SK-N-SH treated with all-trans-retinoic acid at 6 μM for 48 hours (cell line): ENCODE results near the gene GPRC5A.

ENCODE experiments used
- ATAC-seq: fragments of 200-7000 bp; cut with Tn5 transposase; 3 replicates; pipeline ENCODE4 v1.9.1; 2020; ENCODE audit warnings: mild to moderate bottlenecking, moderate library complexity
- ARNTL ChIP-seq: fragments of 450-650 bp; formaldehyde crosslinking; IDR thresholded peaks from 2 replicates; pipeline ENCODE4 v1.5.0; 2020; ENCODE audit warnings: low read depth, mild to moderate bottlenecking, moderate library complexity, borderline replicate concordance
- BACH2 ChIP-seq: fragments of 250-450 bp; sonication (Bioruptor Pico); IDR thresholded peaks from 2 replicates; pipeline ENCODE4 v1.9.0; 2021; ENCODE audit warnings: mild to moderate bottlenecking, borderline replicate concordance
- CREB5 ChIP-seq: fragments of 250-450 bp; sonication (Bioruptor Pico); IDR thresholded peaks from 2 replicates; pipeline ENCODE4 v1.5.1; 2020; ENCODE audit warnings: low read depth, mild to moderate bottlenecking, moderate library complexity
- CSDC2 ChIP-seq: fragments of 250-450 bp; sonication (Bioruptor Pico); IDR thresholded peaks from 2 replicates; pipeline ENCODE4 v1.5.0; 2020; ENCODE audit warnings: mild to moderate bottlenecking, moderate library complexity
- ESRRG ChIP-seq: fragments of 250-450 bp; sonication (Bioruptor Pico); IDR thresholded peaks from 2 replicates; pipeline ENCODE4 v1.6.1; 2021; ENCODE audit warnings: mild to moderate bottlenecking
- ISL1 ChIP-seq: fragments of 250-450 bp; sonication (Bioruptor Pico); IDR thresholded peaks from 2 replicates; pipeline ENCODE4 v2.1.2; 2022; ENCODE audit warnings: mild to moderate bottlenecking, moderate library complexity
- OSR1 ChIP-seq: fragments of 250-450 bp; sonication (Bioruptor Pico); IDR thresholded peaks from 2 replicates; pipeline ENCODE4 v1.8.0; 2022; ENCODE audit warnings: moderate library complexity, mild to moderate bottlenecking, inconsistent platforms
- PATZ1 ChIP-seq: fragments of 250-450 bp; sonication (Bioruptor Pico); IDR thresholded peaks from 2 replicates; pipeline ENCODE4 v1.8.0; 2020; ENCODE audit warnings: mild to moderate bottlenecking, moderate library complexity, borderline replicate concordance
- POU6F1 ChIP-seq: fragments of 250-450 bp; sonication (Bioruptor Pico); IDR thresholded peaks from 2 replicates; pipeline ENCODE4 v1.8.0; 2021; ENCODE audit warnings: low read depth, mild to moderate bottlenecking, moderate library complexity, borderline replicate concordance
- PPARA ChIP-seq: fragments of 250-450 bp; sonication (Bioruptor Pico); IDR thresholded peaks from 2 replicates; pipeline ENCODE4 v1.5.0; 2020; ENCODE audit warnings: mild to moderate bottlenecking, borderline replicate concordance
- RARB ChIP-seq: fragments of 250-450 bp; sonication (Bioruptor Pico); IDR thresholded peaks from 2 replicates; pipeline ENCODE4 v1.8.0; 2021; ENCODE audit warnings: mild to moderate bottlenecking, moderate library complexity
- SNAI2 ChIP-seq: fragments of 250-450 bp; sonication (Bioruptor Pico); IDR thresholded peaks from 2 replicates; pipeline ENCODE4 v1.5.0; 2020; ENCODE audit warnings: mild to moderate bottlenecking, moderate library complexity
- TCF4 ChIP-seq: fragments of 250-450 bp; sonication (Bioruptor Pico); IDR thresholded peaks from 2 replicates; pipeline ENCODE4 v1.8.0; 2021; ENCODE audit warnings: mild to moderate bottlenecking, moderate library complexity, borderline replicate concordance
- TOX ChIP-seq: fragments of 250-450 bp; sonication (Bioruptor Pico); IDR thresholded peaks from 2 replicates; pipeline ENCODE4 v1.8.0; 2021; ENCODE audit warnings: mild to moderate bottlenecking, moderate library complexity, borderline replicate concordance
- TSHZ2 ChIP-seq: fragments of 250-450 bp; sonication (Bioruptor Pico); IDR thresholded peaks from 2 replicates; pipeline ENCODE4 v1.5.0; 2020; ENCODE audit warnings: mild to moderate bottlenecking, moderate library complexity
- ZC3H10 ChIP-seq: fragments of 250-450 bp; sonication (Bioruptor Pico); IDR thresholded peaks from 2 replicates; pipeline ENCODE4 v1.5.1; 2021; ENCODE audit warnings: mild to moderate bottlenecking, moderate library complexity
- ZFP30 ChIP-seq: fragments of 450-650 bp; formaldehyde crosslinking; IDR thresholded peaks from 2 replicates; pipeline ENCODE4 v1.5.0; 2022; ENCODE audit warnings: mild to moderate bottlenecking, moderate library complexity
- ZNF565 ChIP-seq: fragments of 450-650 bp; formaldehyde crosslinking; conservative IDR thresholded peaks from 2 replicates; pipeline ENCODE4 v1.5.0; 2020; ENCODE audit warnings: low read depth, mild to moderate bottlenecking, moderate library complexity
- ZNF70 ChIP-seq: fragments of 450-650 bp; formaldehyde crosslinking; IDR thresholded peaks from 2 replicates; pipeline ENCODE4 v1.5.0; 2020; ENCODE audit warnings: mild to moderate bottlenecking, moderate library complexity
- ZNF8 ChIP-seq: fragments of 450-650 bp; formaldehyde crosslinking; IDR thresholded peaks from 2 replicates; pipeline ENCODE4 v1.5.0; 2020; ENCODE audit warnings: mild to moderate bottlenecking, moderate library complexity

Gene GPRC5A

GRCh38 chr12:12908711-12909110, 17.3 kb downstream of the GPRC5A start:
- no peak for TF ChIP-seq CSDC2 (CRISPR knock-in tag)
- TF ChIP-seq PATZ1 (CRISPR knock-in tag), result no peak
- TF ChIP-seq SNAI2 (CRISPR knock-in tag), result no peak
- TF ChIP-seq ZFP30 (CRISPR knock-in tag), result no peak
- no peak for TF ChIP-seq OSR1 (CRISPR knock-in tag)
- no peak for TF ChIP-seq ZNF70
- TF ChIP-seq BACH2 (CRISPR knock-in tag), result no peak
- no peak for ATAC-seq

- TF ChIP-seq OSR1 (CRISPR knock-in tag) (no peak), BACH2 (CRISPR knock-in tag) (no peak), ARNTL (CRISPR knock-in tag) (no peak), ZNF8 (no peak), POU6F1 (CRISPR knock-in tag) (no peak), CSDC2 (CRISPR knock-in tag) (no peak), ZC3H10 (CRISPR knock-in tag) (no peak), TCF4 (CRISPR knock-in tag) (no peak), ZNF565 (CRISPR knock-in tag) (no peak), SNAI2 (CRISPR knock-in tag) (no peak)
- no peak for ATAC-seq
These were observed 18.0 kb downstream of the GPRC5A start for GRCh38 chr12:12909228-12909994.

GRCh38 chr12:12909995-12910420, 18.6 kb downstream of the GPRC5A start:
- TF ChIP-seq TSHZ2 (CRISPR knock-in tag), result no peak
- no peak for TF ChIP-seq BACH2 (CRISPR knock-in tag)
- ATAC-seq, result no peak

- no peak for ATAC-seq
- TF ChIP-seq SNAI2 (CRISPR knock-in tag) (no peak), ARNTL (CRISPR knock-in tag) (no peak), ESRRG (no peak), RARB (CRISPR knock-in tag) (no peak), TSHZ2 (CRISPR knock-in tag) (no peak), PPARA (CRISPR knock-in tag) (no peak), PATZ1 (CRISPR knock-in tag) (no peak), BACH2 (CRISPR knock-in tag) (no peak), ZNF70 (no peak), TOX (CRISPR knock-in tag) (no peak), OSR1 (CRISPR knock-in tag) (no peak), CREB5 (CRISPR knock-in tag) (no peak), POU6F1 (CRISPR knock-in tag) (no peak), ISL1 (no peak), ZC3H10 (CRISPR knock-in tag) (no peak)
These were observed 21.3 kb downstream of the GPRC5A start for GRCh38 chr12:12912711-12913110.
